ENCODE measurements around the gene CNTNAP3.
"Not testable (repeated sequence)": the region's sequence is repeated elsewhere in the genome, so short reads cannot be mapped to it uniquely, and the experiment has no call there.

CNTNAP3 gene

DNA sequence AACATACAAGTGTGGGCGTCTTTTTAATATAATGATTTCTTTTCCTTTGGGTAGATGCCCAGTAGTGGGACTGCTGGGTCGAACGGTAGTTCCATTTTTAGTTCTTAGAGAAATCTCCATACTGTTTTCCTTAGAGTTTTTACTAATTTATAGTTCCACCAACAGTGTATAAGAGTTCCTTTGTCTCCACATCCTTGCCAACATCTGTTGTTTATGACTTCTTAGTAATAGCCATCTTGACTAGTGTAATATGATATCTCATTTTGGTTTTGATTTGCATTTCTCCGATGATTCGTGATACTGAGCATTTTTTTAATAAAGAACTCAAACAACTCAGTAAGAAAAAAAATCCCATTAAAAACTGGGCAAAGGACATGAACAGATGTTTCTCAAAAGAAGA, 225.0 kb downstream of the CNTNAP3 start:
- not testable (repeated sequence) for DNase-seq

DNA sequence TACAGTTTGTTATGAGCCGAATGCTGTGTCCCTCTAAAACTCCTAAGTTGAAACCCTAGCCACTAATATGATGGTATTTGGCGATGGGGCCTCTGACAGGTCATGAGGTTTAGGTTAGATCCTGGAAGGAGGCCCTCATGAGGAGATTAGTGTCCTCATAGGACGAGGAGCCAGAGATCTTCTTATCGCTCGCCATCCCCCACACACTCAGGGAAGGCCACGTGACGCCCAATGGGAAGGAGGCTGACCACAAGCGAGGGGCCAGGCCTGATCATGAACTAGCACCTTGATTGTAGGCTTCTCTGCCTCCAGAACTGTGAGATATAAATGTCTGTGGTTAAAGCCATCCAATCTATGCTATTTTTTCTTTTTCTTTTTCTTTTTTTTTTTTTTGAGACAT, 233.5 kb downstream of the CNTNAP3 start:
- not testable (repeated sequence) for DNase-seq

- DNase-seq = not testable (repeated sequence)
Observed at GRCh38 chr9:39046833-39047232, 241.1 kb downstream of the CNTNAP3 start.

- not testable (repeated sequence) for DNase-seq
Observed at GRCh38 chr9:39042352-39042803, 245.6 kb downstream of the CNTNAP3 start.

GRCh38 chr9:39041774-39042173, 246.2 kb downstream of the CNTNAP3 start:
- DNase-seq = not testable (repeated sequence)

DNA sequence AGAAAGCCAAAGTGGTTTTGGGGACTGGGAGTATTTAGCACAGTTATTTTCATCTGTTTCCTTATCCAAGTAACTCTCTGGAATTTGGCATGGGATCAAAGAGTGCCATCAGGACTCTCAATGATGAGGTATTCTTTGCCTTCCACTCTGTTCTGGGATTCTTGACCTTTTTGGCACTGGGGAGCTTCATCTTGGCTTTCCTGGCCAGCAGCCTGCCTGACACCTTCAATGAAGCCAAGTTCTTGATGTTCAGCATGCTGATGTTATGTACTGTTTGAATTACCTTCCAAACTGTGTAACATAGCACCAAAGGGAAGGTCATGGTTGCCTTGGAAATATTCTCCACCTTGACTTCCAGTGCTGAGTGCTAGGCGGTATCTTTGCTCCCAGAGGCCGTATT, 248.8 kb downstream of the CNTNAP3 start:
- not testable (repeated sequence) for DNase-seq

GRCh38 chr9:39038221-39038620, 249.7 kb downstream of the CNTNAP3 start:
- not testable (repeated sequence) for DNase-seq

DNA sequence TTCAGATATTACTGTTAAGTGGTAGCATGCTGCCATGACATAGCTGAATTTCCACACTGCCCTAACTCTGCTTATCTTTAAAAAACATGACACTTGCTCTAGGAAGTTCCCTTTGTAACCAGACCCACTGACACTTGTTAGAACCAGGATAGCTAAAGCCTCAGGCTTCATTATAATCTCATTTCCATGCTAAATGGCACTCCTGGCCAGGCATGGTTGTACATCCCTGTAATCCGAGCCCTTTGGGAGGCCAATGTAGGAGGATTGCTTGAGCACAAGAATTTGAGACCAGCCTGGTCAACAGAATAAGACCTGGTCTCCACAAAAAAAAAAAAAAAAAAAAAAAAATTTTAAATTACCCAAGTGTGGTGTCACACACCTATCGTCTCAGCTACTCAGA, 254.1 kb downstream of the CNTNAP3 start:
- DNase-seq = not testable (repeated sequence)

- not testable (repeated sequence) for DNase-seq
Observed at GRCh38 chr9:39030204-39031019, 257.6 kb downstream of the CNTNAP3 start.

GRCh38 chr9:39028855-39029254, 259.1 kb downstream of the CNTNAP3 start:
- not testable (repeated sequence) for DNase-seq

DNA sequence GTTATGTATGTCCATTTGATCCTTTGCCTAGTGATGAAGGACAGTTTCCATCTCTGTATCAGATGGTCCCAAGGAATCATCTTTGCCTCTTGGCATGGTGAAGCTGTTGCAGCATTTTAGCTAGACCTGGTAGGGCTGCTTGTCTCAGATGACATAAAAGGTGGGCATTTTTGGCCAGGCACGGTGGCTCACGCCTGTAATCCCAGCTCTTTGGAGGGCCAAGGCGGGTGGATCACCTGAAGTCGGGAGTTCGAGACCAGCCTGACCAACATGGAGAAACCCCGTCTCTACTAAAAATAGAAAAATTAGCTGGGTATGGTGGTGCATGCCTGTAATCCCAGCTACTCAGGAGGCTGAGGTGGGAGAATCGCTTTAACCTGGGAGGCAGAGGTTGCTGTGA, 259.8 kb downstream of the CNTNAP3 start:
- not testable (repeated sequence) for DNase-seq

DNA sequence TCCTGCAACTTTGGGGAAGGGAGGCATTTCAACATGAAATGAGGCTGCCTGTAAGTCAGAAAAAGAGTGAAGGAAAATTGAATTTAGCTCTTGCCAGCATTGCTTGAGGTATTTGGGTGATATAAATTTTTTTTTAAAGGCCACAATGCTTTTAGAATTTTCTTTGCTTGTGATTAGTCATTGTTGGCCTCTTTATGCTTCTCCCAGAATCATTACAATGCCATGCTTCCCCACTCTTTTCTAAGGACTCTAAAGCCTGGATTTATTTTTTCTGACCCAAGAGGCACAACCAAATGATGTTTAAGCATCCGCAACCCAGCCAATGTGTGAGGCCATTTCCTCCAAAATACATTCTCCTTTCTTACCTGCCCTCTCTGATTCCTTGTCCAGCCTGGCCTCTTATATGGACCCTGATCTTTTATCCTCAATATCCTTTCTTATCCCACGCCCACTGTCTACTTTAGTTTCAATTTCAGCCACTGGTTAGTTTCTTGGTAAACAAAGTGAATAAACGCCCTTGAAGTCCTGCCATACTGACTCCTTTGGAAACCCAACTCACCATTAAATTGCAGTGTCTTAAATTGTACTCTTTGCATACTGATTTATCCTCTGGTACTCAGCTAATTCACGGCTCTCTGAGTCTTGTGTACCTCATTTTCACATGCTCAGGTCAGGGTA, 261.9 kb downstream of the CNTNAP3 start:
- not testable (repeated sequence) for DNase-seq
